ENCODE measurements around the gene PSD2.

DNA sequence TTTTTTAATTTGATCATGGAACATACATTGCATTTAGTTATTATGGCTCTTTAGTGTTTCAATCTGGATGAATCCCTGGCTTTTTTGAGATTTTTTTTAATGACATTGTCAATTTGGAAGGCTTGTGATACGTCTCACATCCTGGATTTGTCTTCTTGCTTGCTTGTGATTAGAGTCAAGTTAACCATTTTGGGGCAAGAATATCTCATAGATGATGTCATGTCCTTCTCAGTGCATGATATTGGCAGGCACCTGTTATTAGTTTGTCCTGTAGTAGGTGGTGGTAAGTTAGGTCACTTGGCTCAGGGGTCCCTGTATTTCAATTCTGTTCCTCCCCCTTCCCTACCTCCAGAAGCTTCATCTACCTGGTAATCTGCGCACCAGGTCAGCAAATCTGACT, 3.3 kb downstream of the PSD2 start:
- TF ChIP-seq, protein P1, sequence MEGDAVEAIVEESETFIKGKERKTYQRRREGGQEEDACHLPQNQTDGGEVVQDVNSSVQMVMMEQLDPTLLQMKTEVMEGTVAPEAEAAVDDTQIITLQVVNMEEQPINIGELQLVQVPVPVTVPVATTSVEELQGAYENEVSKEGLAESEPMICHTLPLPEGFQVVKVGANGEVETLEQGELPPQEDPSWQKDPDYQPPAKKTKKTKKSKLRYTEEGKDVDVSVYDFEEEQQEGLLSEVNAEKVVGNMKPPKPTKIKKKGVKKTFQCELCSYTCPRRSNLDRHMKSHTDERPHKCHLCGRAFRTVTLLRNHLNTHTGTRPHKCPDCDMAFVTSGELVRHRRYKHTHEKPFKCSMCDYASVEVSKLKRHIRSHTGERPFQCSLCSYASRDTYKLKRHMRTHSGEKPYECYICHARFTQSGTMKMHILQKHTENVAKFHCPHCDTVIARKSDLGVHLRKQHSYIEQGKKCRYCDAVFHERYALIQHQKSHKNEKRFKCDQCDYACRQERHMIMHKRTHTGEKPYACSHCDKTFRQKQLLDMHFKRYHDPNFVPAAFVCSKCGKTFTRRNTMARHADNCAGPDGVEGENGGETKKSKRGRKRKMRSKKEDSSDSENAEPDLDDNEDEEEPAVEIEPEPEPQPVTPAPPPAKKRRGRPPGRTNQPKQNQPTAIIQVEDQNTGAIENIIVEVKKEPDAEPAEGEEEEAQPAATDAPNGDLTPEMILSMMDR (IDR thresholded peaks at IDR 0.05): no peak
- no peak for TF ChIP-seq POLR2A (IDR thresholded peaks at IDR 0.05)

Measured in transverse colon (tissue), 3 donors.